Activated T-cell treated with anti-CD3 and anti-CD28 coated beads, Interleukin-2, amount 50 U/mL, for 48 hours (primary cell): ENCODE data around the gene PDGFRA.

Source experiments
- DNase-seq, 2 experiments: peaks; one replicate each; pipeline ENCODE4 v3.0.0-alpha.2; 2020

Gene PDGFRA

GRCh38 chr4:54228961-54229501, at the start of gene PDGFRA:
TSS of gene PDGFRA (plus strand) at chr4:54229293. CDS start at chr4:54258769, 29,476 bp downstream.
- no peak for DNase-seq

- no peak for DNase-seq
Observed at GRCh38 chr4:54184581-54184980, 44.5 kb upstream of the PDGFRA start.

- no peak for DNase-seq
Observed at GRCh38 chr4:54185044-54185780, 43.9 kb upstream of the PDGFRA start.

- no peak for DNase-seq
Observed at GRCh38 chr4:54185866-54186265, 43.2 kb upstream of the PDGFRA start.

- DNase-seq, result no peak
Observed at GRCh38 chr4:54186371-54186770, 42.7 kb upstream of the PDGFRA start.

GRCh38 chr4:54187148-54187547, 41.9 kb upstream of the PDGFRA start:
- DNase-seq, result no peak

GRCh38 chr4:54189140-54189539, 40.0 kb upstream of the PDGFRA start:
- no peak for DNase-seq

- DNase-seq, result no peak
Observed at GRCh38 chr4:54192811-54193210, 36.3 kb upstream of the PDGFRA start.

- DNase-seq, result no peak
Observed at GRCh38 chr4:54197926-54198325, 31.2 kb upstream of the PDGFRA start.

- DNase-seq, result no peak
Observed at GRCh38 chr4:54199919-54200318, 29.2 kb upstream of the PDGFRA start.

- no peak for DNase-seq
Observed at GRCh38 chr4:54209617-54210016, 19.5 kb upstream of the PDGFRA start.

GRCh38 chr4:54213001-54213400, 16.1 kb upstream of the PDGFRA start:
- no peak for DNase-seq

GRCh38 chr4:54213761-54214160, 15.3 kb upstream of the PDGFRA start:
- no peak for DNase-seq

- DNase-seq, result no peak
Observed at GRCh38 chr4:54215379-54216077, 13.6 kb upstream of the PDGFRA start.

- DNase-seq, result peak; percentile 57 to 66
Observed at GRCh38 chr4:54217642-54218495, 11.2 kb upstream of the PDGFRA start.

- DNase-seq, result no peak
Observed at GRCh38 chr4:54218736-54219135, 10.4 kb upstream of the PDGFRA start.

GRCh38 chr4:54224996-54225597, 4.0 kb upstream of the PDGFRA start:
- no peak for DNase-seq

GRCh38 chr4:54225598-54226403, 3.3 kb upstream of the PDGFRA start:
- peak in 1 of 2 experiments; percentile 24 for DNase-seq

GRCh38 chr4:54226404-54227255, 2.5 kb upstream of the PDGFRA start:
- peak in 1 of 2 experiments; percentile 22 for DNase-seq

GRCh38 chr4:54227256-54228055, 1.6 kb upstream of the PDGFRA start:
- DNase-seq, result peak in 1 of 2 experiments; percentile 30
